Colonic mucosa (tissue), 4 donors: ENCODE results near the gene GAB2. TPM values are rescaled to one million over a fixed set of nuclear protein-coding genes. Genes with fewer than 3 reads are reported as not detected.

Experiments
- DNase-seq: peaks from one replicate; pipeline ENCODE4 v3.0.0-alpha.2; 2020
- H3K27ac ChIP-seq: fragments of 200-600 bp; one replicate; pipeline ENCODE4 v1.8.0; 2021
- H3K27me3 ChIP-seq: fragments of 200-600 bp; one replicate; pipeline ENCODE4 v1.8.0; 2021
- H3K36me3 ChIP-seq: fragments of 200-600 bp; one replicate; pipeline ENCODE4 v1.8.0; 2021
- H3K4me1 ChIP-seq: fragments of 200-600 bp; one replicate; pipeline ENCODE4 v1.8.0; 2021; ENCODE audit warnings: mild to moderate bottlenecking
- H3K4me3 ChIP-seq: fragments of 200-600 bp; one replicate; pipeline ENCODE4 v1.8.0; 2021
- H3K9ac ChIP-seq, 2 donors: one replicate each; pipeline ENCODE4 v1.7.0; 2013; ENCODE audit warnings: control low read depth in 2 of 2, low read depth in 2 of 2, low read length in 2 of 2
- H3K9me3 ChIP-seq: fragments of 200-600 bp; one replicate; pipeline ENCODE4 v1.8.0; 2021
- intact Hi-C: fragments of 100-400 bp; cut with DNase I; formaldehyde crosslinking; loops from one replicate; pipeline ENCODE4 v1.14.1; 2022
- total RNA-seq, 2 donors: library from RNA; stranded (reverse); fragmentation: NEBNext Ultra II Directional in 1 of 2; extraction: Animal tissue kit (Norgen Biotek cat#: 25700) in 1 of 2; gene quantifications; one replicate each; pipeline ENCODE4 v1.2.1, GENCODE V29; 2021
- TF ChIP-seq, protein P1 (sequence below): fragments of 200-600 bp; IDR thresholded peaks from one replicate; pipeline ENCODE4 v1.8.0; 2022; ENCODE audit warnings: antibody characterized with exemption, mild to moderate bottlenecking
- donor health status: healthy.
- donor health status: DM: no; HTN: no; CAD: no.
- donor health status: DM: no; HTN: no; CAD: no.

Gene GAB2
- total RNA-seq, 2 donors from 2014 or later = 20.0 to 21.1 TPM

DNA sequence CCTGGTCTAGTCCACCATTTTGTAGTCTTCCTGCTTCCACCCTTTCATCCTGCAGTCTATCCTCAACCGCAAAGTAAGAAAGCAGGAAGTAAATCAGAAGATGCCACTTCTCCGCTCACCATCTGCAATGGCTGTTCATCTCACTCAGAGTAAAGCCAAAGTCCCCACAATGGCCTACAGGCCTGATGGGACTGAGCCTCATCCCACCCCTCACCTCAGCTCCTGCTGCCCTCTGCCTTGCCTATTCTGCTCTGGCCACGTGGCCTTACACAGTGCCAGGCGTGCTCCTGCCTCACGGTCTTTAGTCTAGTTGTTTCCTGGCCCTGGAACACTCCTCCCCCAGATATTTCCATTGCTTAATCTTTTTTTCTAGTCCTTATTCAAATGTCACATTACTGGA is 133.4 kb downstream of the GAB2 start:
- TF ChIP-seq, protein P1, sequence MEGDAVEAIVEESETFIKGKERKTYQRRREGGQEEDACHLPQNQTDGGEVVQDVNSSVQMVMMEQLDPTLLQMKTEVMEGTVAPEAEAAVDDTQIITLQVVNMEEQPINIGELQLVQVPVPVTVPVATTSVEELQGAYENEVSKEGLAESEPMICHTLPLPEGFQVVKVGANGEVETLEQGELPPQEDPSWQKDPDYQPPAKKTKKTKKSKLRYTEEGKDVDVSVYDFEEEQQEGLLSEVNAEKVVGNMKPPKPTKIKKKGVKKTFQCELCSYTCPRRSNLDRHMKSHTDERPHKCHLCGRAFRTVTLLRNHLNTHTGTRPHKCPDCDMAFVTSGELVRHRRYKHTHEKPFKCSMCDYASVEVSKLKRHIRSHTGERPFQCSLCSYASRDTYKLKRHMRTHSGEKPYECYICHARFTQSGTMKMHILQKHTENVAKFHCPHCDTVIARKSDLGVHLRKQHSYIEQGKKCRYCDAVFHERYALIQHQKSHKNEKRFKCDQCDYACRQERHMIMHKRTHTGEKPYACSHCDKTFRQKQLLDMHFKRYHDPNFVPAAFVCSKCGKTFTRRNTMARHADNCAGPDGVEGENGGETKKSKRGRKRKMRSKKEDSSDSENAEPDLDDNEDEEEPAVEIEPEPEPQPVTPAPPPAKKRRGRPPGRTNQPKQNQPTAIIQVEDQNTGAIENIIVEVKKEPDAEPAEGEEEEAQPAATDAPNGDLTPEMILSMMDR = no peak
- H3K27ac ChIP-seq = no peak overlapping the region
- no peak overlapping the region for H3K9ac ChIP-seq
- no peaks in the 10 kb centered on the region for H3K36me3 ChIP-seq
- H3K9me3 ChIP-seq = no peaks in the 10 kb centered on the region
- no peak overlapping the region for H3K4me3 ChIP-seq
- intact Hi-C loops = no loop called here
- no peaks in the 10 kb centered on the region for H3K27me3 ChIP-seq
- no peaks in the 10 kb centered on the region for H3K4me1 ChIP-seq
- no peak for DNase-seq

DNA sequence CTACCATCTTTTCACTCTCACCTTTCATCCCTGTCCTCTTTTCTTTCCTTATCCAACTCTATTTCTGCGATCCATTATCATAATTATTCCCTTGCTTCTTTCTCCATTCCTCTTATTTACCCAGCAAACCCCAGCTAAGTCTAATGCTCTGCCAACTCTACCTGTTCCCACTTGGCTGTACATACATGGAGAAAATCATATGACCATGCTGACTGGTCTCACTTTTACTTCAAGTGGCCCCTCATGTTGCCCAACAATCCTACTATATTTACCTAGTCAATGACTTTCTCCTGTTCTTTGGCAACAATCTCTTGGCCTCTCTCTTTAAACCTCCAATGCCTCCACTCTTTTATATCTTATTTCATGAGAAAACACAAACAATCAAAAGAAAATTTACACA is 134.8 kb downstream of the GAB2 start:
- Histone ChIP-seq H3K27me3 (no peaks in the 10 kb centered on the region), H3K9me3 (no peaks in the 10 kb centered on the region), H3K9ac (no peak overlapping the region), H3K36me3 (no peaks in the 10 kb centered on the region), H3K4me1 (no peaks in the 10 kb centered on the region), H3K27ac (no peak overlapping the region), H3K4me3 (no peak overlapping the region)
- intact Hi-C loops = no loop called here
- TF ChIP-seq, protein P1 = no peak
- DNase-seq = no peak

DNA sequence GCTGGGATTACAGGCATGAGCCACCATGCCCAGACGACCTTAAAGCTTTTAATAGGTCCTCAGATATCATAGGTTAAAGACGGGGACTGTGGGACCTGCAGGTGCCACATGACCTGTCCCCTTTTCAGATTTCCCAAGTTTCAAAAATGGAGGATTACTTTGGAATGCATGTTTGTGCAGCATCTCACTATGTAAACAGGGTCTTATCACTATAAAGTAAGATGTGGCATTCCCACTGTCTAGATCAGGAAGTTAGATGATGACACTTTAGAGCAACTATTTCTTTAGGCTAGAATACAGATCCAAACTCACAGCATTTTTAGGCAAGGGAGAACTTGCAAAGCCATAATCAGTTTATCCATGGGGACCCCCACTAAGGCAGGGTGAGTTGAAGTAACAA is 136.1 kb downstream of the GAB2 start:
- TF ChIP-seq, protein P1 = no peak
- no peak for DNase-seq
- no peak overlapping the region for H3K4me3 ChIP-seq
- intact Hi-C loops = no loop called here
- H3K27me3 ChIP-seq = no peaks in the 10 kb centered on the region
- H3K27ac ChIP-seq = no peak overlapping the region
- H3K4me1 ChIP-seq = no peaks in the 10 kb centered on the region
- no peaks in the 10 kb centered on the region for H3K9me3 ChIP-seq
- no peaks in the 10 kb centered on the region for H3K36me3 ChIP-seq
- no peak overlapping the region for H3K9ac ChIP-seq

DNA sequence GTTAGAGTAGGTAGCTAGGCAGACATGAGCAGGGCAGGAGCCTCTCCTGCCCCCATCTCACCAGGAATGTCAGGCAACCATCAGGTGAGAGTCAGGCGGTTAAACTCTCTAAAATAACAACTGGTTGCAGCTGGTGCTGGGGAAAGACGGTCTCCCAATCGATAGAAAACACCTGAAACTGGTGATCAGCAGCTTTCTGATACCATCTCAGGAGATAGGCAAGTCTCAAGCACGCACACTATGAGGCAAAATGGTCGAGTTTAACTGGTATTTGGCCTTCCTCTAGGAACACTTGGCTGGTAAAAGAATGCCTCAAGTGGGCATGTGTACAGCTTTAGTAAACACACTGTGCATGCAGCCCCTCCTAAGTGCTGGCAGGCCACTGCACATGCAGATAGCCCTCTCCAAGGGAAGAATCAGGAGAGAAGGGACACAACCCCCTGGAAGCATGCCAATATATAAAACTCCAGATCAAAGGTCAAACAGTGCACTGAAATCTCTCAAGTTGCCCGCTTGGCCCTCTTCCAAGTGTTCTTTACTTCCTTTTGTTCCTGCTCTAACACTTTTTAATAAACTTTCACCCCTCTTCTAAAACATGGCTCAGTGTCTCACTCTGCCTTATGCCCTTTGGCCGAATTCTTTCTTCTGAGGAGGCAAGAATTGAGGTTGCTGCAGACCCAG is 140.2 kb downstream of the GAB2 start:
- H3K9ac ChIP-seq = peak overlapping the region; percentile 8 to 52
- TF ChIP-seq, protein P1 = no peak
- intact Hi-C loops = no loop called here
- H3K4me3 ChIP-seq = no peak overlapping the region
- no peaks in the 10 kb centered on the region for H3K9me3 ChIP-seq
- no peaks in the 10 kb centered on the region for H3K27me3 ChIP-seq
- H3K27ac ChIP-seq = peak overlapping the region; percentile 24
- no peaks in the 10 kb centered on the region for H3K4me1 ChIP-seq
- peak; percentile 90 for DNase-seq
- H3K36me3 ChIP-seq = no peaks in the 10 kb centered on the region

DNA sequence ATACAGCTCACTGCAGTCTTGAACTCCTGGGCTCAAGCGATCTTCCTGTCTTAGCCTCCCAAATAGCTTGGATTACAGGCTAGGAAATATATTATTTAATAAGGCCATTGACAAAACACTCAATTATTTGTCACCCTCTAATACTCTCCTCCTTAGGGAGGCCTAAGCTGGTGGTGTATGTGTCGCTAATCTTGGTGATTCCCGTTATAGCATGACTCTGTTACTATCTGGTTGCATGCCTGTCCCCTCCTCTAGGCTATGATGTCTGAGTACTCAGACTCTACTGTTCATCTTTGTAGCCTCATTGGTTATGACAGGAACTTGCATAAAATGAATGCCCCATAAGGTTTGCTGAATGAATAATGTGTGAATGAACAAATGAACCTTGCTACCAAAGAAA is 141.3 kb downstream of the GAB2 start:
- H3K9me3 ChIP-seq = no peaks in the 10 kb centered on the region
- no peak overlapping the region for H3K9ac ChIP-seq
- H3K4me1 ChIP-seq = no peaks in the 10 kb centered on the region
- DNase-seq = no peak
- TF ChIP-seq, protein P1 = no peak
- intact Hi-C loops = no loop called here
- no peak overlapping the region for H3K4me3 ChIP-seq
- H3K27ac ChIP-seq = no peak overlapping the region
- H3K27me3 ChIP-seq = no peaks in the 10 kb centered on the region
- H3K36me3 ChIP-seq = no peaks in the 10 kb centered on the region
